Heart left ventricle (tissue), 16 donors: ENCODE measurements around the gene PPP1R1B. TPM values are rescaled to one million over a fixed set of nuclear protein-coding genes. Genes with fewer than 3 reads are reported as not detected.

Experiments
- ATAC-seq, 4 donors: fragments of 200-7000 bp; cut with Tn5 transposase; one replicate each; pipeline ENCODE4 v1.9.1; 2020 to 2022; ENCODE audit warnings: moderate library complexity in 4 of 4, mild to moderate bottlenecking in 3 of 4, moderate number of reproducible peaks in 1 of 4
- DNase-seq, 5 donors: peaks; one replicate each; pipeline ENCODE4 v3.0.0-alpha.2; 2020
- H3K27ac ChIP-seq, 12 donors: fragments of 200-600 bp; sonication (generic) in 4 of 12; one replicate each; pipeline versions ENCODE4 v1.5.0 to v1.8.0; 2016 to 2022; ENCODE audit warnings: mild to moderate bottlenecking in 2 of 12
- H3K27me3 ChIP-seq, 9 donors: fragments of 200-600 bp; sonication (generic) in 2 of 9; one replicate each; pipeline versions ENCODE4 v1.5.1 to v1.8.0; 2016 to 2022; ENCODE audit warnings: mild to moderate bottlenecking in 3 of 9
- H3K36me3 ChIP-seq, 9 donors: fragments of 200-600 bp; sonication (generic) in 2 of 9; one replicate each; pipeline versions ENCODE4 v1.5.0 to v1.8.0; 2018 to 2022; ENCODE audit warnings: mild to moderate bottlenecking in 2 of 9
- H3K4me1 ChIP-seq, 12 donors: fragments of 200-600 bp; sonication (generic) in 4 of 12; one replicate each; pipeline versions ENCODE4 v1.5.0 to v1.8.0; 2016 to 2022; ENCODE audit warnings: mild to moderate bottlenecking in 3 of 12
- H3K4me3 ChIP-seq, 12 donors: fragments of 200-600 bp; sonication (generic) in 4 of 12; one replicate each; pipeline versions ENCODE4 v1.5.0 to v1.8.0; 2017 to 2022; ENCODE audit warnings: mild to moderate bottlenecking in 9 of 12, moderate library complexity in 4 of 12
- H3K9me3 ChIP-seq, 12 donors: fragments of 200-600 bp; sonication (generic) in 4 of 12; one replicate each; pipeline versions ENCODE4 v1.5.0 to v1.8.0; 2016 to 2022; ENCODE audit warnings: mild to moderate bottlenecking in 1 of 12
- POLR2A ChIP-seq, 2 donors: fragments of 450-650 bp; IDR thresholded peaks; one replicate each; pipeline ENCODE4 v1.6.1; 2017; ENCODE audit warnings: antibody characterized with exemption in 2 of 2, mild to moderate bottlenecking in 2 of 2, moderate library complexity in 2 of 2
- WGBS, 4 donors: extraction: QIAGEN DNeasy Blood & Tissue Kit in 2 of 4; methylation state at CpG; one replicate each; pipeline versions ENCODE4 v1.1.5 to v1.1.7; 2013 to 2018; 5-methylcytosine and 5-hydroxymethylcytosine counted together
- intact Hi-C, 10 donors: fragments of 100-400 bp; cut with DNase I; formaldehyde crosslinking; loops; one replicate each; pipeline versions ENCODE4 v1.11.1 to v1.14.2; 2022
- polyA plus RNA-seq, 2 donors: library from polyadenylated mRNA; stranded (reverse); fragments of 200-250 nt; gene quantifications; one replicate each; pipeline ENCODE4 v1.2.3, GENCODE V29; 2013
- total RNA-seq, 9 donors: library from RNA; depleted of rRNA in 2 of 9; stranded (reverse); fragments of >200 nt in 2 of 9; fragmentation: NEBNext Ultra II Directional in 3 of 9; extraction: Animal tissue kit (Norgen Biotek cat#: 25700) in 3 of 9; gene quantifications; one replicate each; pipeline versions ENCODE4 v1.1.0 to v1.2.4, GENCODE V29; 2016 to 2023
- TF ChIP-seq, protein P1 (sequence below), 12 donors: fragments of 200-600 bp; sonication (generic) in 4 of 12; IDR thresholded peaks; one replicate each; pipeline versions ENCODE4 v1.5.0 to v1.8.0; 2018 to 2022; ENCODE audit warnings: antibody characterized with exemption in 12 of 12, mild to moderate bottlenecking in 5 of 12
- donor health status: ischemic (EF 13 %, LVEDD 7.1; RV severe dilation, severe dysfunction).
- donor health status: healthy with polysubstance abuse.
- donor health status: DM: no; HTN: yes; CAD: no.
- donor health status: DM: no; HTN: no; CAD: no.
- donor health status: ischemic (EF 25% LVEDD 6.9; RV normal size, moderate dysfunction).
- donor health status: ischemic (EF 25% LVEDD 5.7; RV mildly dilated, moderate dysfunction).
- donor health status: healthy.
- donor health status: DM: yes; HTN: yes; CAD: no.
- donor health status: ischemic (EF 35%, LVEDD 5.7; RV mildly dilated, moderate dysfunction).
- donor health status: nonischemic (EF 11% LVEDD 7.7; RV severe dilation, severe dysfunction).
- donor health status: DM: yes; HTN: yes; CAD: no.
- donor health status: PGD.
- donor health status: ischemic (EF 29% LVEDD 5.4; RV normal size, mild dysfunction).
- donor health status: nonischemic (EF 23%, LVEDD 6.1; RV moderate dilation, normal function).

The PPP1R1B gene
- total and polyA plus RNA-seq, 11 donors = 0.54 to 5.8 (median 0.88) TPM; not detected in 1

- H3K4me1 ChIP-seq = peaks cover 13 to 85% (median 56%) of the 10 kb centered on the region in 12 donors
- intact Hi-C loops = loop anchor here in 1 of 10 donors (10.0 kb wide), 1 partner anchor 655 kb away; no protein-coding TSS in a partner anchor
- peak in 1 of 5 donors; percentile 44 for DNase-seq
- peak overlapping the region in 3 of 12 donors; percentile 1 to 19 (median 7) for H3K4me3 ChIP-seq
- WGBS, 4 donors = 40 to 51% (median 46%) methylated on average over 13 to 15 of the region's 15 CpGs
- H3K36me3 ChIP-seq = peaks cover 0 to 54% (median 11%) of the 10 kb centered on the region in 9 donors
- H3K9me3 ChIP-seq = no peaks in the 10 kb centered on the region
- ATAC-seq = peak in 2 of 4 donors; percentile 1 to 38
- H3K27me3 ChIP-seq = no peaks in the 10 kb centered on the region
- no peak for TF ChIP-seq POLR2A (IDR thresholded peaks at IDR 0.05)
- TF ChIP-seq, protein P1, sequence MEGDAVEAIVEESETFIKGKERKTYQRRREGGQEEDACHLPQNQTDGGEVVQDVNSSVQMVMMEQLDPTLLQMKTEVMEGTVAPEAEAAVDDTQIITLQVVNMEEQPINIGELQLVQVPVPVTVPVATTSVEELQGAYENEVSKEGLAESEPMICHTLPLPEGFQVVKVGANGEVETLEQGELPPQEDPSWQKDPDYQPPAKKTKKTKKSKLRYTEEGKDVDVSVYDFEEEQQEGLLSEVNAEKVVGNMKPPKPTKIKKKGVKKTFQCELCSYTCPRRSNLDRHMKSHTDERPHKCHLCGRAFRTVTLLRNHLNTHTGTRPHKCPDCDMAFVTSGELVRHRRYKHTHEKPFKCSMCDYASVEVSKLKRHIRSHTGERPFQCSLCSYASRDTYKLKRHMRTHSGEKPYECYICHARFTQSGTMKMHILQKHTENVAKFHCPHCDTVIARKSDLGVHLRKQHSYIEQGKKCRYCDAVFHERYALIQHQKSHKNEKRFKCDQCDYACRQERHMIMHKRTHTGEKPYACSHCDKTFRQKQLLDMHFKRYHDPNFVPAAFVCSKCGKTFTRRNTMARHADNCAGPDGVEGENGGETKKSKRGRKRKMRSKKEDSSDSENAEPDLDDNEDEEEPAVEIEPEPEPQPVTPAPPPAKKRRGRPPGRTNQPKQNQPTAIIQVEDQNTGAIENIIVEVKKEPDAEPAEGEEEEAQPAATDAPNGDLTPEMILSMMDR (IDR thresholded peaks at IDR 0.05) = no peak
- H3K27ac ChIP-seq = peak overlapping the region; percentile 40 to 99 (median 84)
Observed at GRCh38 chr17:39659279-39660010, 32.7 kb downstream of the PPP1R1B start.

DNA sequence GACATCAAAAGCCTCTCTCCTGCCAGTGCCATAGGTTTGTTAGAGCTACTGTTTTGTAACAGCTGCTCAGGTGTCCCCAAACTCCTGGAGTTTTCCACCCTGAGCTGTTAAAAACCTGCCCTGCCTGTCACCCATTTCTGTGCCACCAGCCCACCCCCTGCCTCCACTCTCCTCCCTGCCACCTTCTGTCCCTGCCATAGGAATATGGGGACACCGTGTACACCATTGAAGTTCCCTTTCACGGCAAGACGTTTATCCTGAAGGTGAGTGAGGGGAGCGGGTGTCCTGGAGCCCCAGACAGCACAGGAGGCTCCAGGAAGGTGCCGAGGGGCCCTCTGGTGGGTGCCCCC, 33.2 kb downstream of the PPP1R1B start:
- H3K27ac ChIP-seq = peak overlapping the region; percentile 40 to 99 (median 84)
- no peak for ATAC-seq
- 64 to 75% (median 68%) methylated on average over 5 of the region's 5 CpGs for WGBS, 4 donors
- peaks cover 13 to 84% (median 58%) of the 10 kb centered on the region in 12 donors for H3K4me1 ChIP-seq
- DNase-seq = no peak
- peaks cover 0 to 49% (median 11%) of the 10 kb centered on the region in 9 donors for H3K36me3 ChIP-seq
- H3K4me3 ChIP-seq = peak overlapping the region in 3 of 12 donors; percentile 1 to 19 (median 7)
- intact Hi-C loops = loop anchor here in 1 of 10 donors (10.0 kb wide), 1 partner anchor 655 kb away; no protein-coding TSS in a partner anchor
- H3K9me3 ChIP-seq = no peaks in the 10 kb centered on the region
- H3K27me3 ChIP-seq = no peaks in the 10 kb centered on the region
- TF ChIP-seq, protein P1 (IDR thresholded peaks at IDR 0.05) = no peak
- TF ChIP-seq POLR2A (IDR thresholded peaks at IDR 0.05) = no peak

DNA sequence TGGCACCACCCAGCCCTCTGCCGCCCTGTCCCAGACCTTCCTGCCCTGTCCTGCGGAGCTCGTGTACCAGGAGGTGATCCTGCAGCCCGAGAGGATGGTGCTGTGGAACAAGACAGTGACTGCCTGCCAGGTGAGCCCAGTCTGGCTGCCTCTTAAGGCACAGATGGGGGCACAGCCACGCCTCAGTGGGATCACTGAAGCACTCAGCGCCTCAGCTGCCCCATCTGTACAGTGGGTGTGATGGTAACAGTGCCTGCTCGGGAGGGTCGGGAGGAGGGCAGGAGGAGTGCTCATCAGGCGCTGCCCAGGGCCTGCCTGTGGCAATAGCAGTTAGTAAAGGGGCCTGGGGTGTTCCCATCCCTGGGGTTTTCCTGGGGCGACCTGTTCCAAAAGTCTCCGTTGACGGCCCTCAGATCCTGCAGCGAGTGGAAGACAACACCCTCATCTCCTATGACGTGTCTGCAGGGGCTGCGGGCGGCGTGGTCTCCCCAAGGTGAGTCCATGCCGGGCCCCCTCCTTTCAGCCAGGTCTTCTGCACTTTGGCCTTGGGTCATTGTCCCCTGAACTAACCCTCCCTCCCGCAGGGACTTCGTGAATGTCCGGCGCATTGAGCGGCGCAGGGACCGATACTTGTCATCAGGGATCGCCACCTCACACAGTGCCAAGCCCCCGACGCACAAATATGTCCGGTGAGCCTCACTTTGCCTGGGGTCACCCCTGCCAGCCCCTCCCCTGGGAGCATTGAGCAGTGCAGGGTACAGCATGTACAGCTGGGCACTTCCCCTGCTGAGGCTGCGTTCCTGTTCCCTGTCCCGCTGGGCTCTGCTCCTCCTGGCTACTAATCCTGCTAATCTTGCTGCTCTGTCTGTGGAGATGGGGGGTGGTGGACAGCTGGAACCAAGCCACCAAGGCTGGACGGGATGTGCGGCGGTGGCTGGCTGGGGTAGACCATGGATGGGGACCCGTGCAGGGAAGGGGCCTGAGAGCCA, 33.9 kb downstream of the PPP1R1B start:
- intact Hi-C loops = loop anchor here in 1 of 10 donors (10.0 kb wide), 1 partner anchor 654 kb away; no protein-coding TSS in a partner anchor
- H3K27me3 ChIP-seq = peaks cover 0 to 1% (median 0%) of the 10 kb centered on the region in 9 donors
- no peaks in the 10 kb centered on the region for H3K9me3 ChIP-seq
- H3K27ac ChIP-seq = peak overlapping the region; percentile 40 to 99 (median 84)
- TF ChIP-seq, protein P1 (IDR thresholded peaks at IDR 0.05) = no peak
- TF ChIP-seq POLR2A (IDR thresholded peaks at IDR 0.05) = peak in 1 of 2 donors; percentile 11
- WGBS, 4 donors = 63 to 76% (median 71%) methylated on average over 32 to 35 of the region's 35 CpGs
- ATAC-seq = peak in 3 of 4 donors; percentile 23 to 38 (median 29)
- peak in 1 of 5 donors; percentile 73 for DNase-seq
- H3K4me1 ChIP-seq = peaks cover 13 to 85% (median 58%) of the 10 kb centered on the region in 12 donors
- H3K4me3 ChIP-seq = peak overlapping the region in 2 of 12 donors; percentile 1 to 19
- H3K36me3 ChIP-seq = peaks cover 0 to 49% (median 11%) of the 10 kb centered on the region in 9 donors
